K562 (cell line): ENCODE measurements around the gene NDUFA13. TPM values are rescaled to one million over a fixed set of nuclear protein-coding genes. Genes with fewer than 3 reads are reported as not detected.
A peak's percentile ranks its signal among the peaks of the same experiment; 100 is the strongest.

Experiments
- ATAC-seq: fragments of 200-7000 bp; cut with Tn5 transposase; 3 replicates; pipeline ENCODE4 v1.9.1; 2020; ENCODE audit warnings: moderate library complexity
- BruUV-seq: library from RNA; stranded (reverse); fragments of 400-500 nt; replicated peaks from 2 replicates; lab custom pipeline; 2021; lab: Mats Ljungman, UMichigan
- CTCF ChIA-PET: fragments of 300-600 bp; formaldehyde crosslinking; extraction: SDS; loops from one replicate; lab custom pipeline; 2021; ENCODE audit warnings: low intra/inter-chr PET ratio; lab: Yijun Ruan, JAX
- POLR2A ChIA-PET: fragments of 300-600, 350-650 bp; sonication (Branson Sonifier 250); formaldehyde crosslinking; extraction: SDS; loops from one replicate; lab custom pipeline; 2021; ENCODE audit warnings: antibody characterized with exemption, inconsistent platforms; lab: Yijun Ruan, JAX
- DNase-seq, 4 experiments: peaks; one replicate each; pipeline versions ENCODE4 v3.0.0 to v3.0.0-alpha.2; 2011 to 2018; ENCODE audit warnings: low spot score in 3 of 4, mixed read lengths in 3 of 4; ENCODE audit errors: extremely low read depth in 1 of 4
- FAIRE-seq: peaks from 2 replicates; lab custom pipeline; 2011; peaks lifted over from hg19 to GRCh38; lab: Jason Lieb, UNC
- H2AFZ ChIP-seq: 2 replicates; pipeline ENCODE4 v1.6.0; 2011; ENCODE audit warnings: low read depth, low read length, control low read depth, inconsistent platforms
- H3K27ac ChIP-seq: fragments of 200-600 bp; 3 replicates; pipeline ENCODE4 v1.8.0; 2011; ENCODE audit warnings: low read depth, mild to moderate bottlenecking, control low read depth, inconsistent platforms, low read length, moderate library complexity, mixed read lengths; ENCODE audit errors: extremely low read depth
- H3K27me3 ChIP-seq, 2 experiments: fragments of 300-600 bp in 1 of 2; 2 replicates in 1 of 2; 3 replicates in 1 of 2; pipeline versions ENCODE4 v1.6.0 to v1.8.0; 2011; ENCODE audit warnings: inconsistent platforms in 2 of 2, low read length in 2 of 2, mild to moderate bottlenecking in 1 of 2, mixed read lengths in 1 of 2, moderate library complexity in 1 of 2; ENCODE audit not compliant: control insufficient read depth in 2 of 2, insufficient read depth in 2 of 2
- H3K36me3 ChIP-seq: fragments of 300-600 bp; 3 replicates; pipeline ENCODE4 v1.8.0; 2011; ENCODE audit warnings: mild to moderate bottlenecking, low read length, inconsistent platforms; ENCODE audit not compliant: control insufficient read depth, insufficient read depth
- H3K4me1 ChIP-seq, 2 experiments: fragments of 200-600 bp in 1 of 2; replicated peaks in 1 of 2; 2 replicates in 1 of 2; 3 replicates in 1 of 2; pipeline versions ENCODE4 v1.5.1 to v1.8.0; 2011; ENCODE audit warnings: inconsistent platforms in 2 of 2, low read length in 2 of 2, mild to moderate bottlenecking in 1 of 2, mixed read lengths in 1 of 2, moderate library complexity in 1 of 2; ENCODE audit not compliant: control insufficient read depth in 2 of 2, insufficient read depth in 2 of 2
- H3K4me2 ChIP-seq: 2 replicates; pipeline ENCODE4 v1.6.1; 2011; ENCODE audit warnings: low read length, control low read depth, inconsistent platforms, mixed read lengths; ENCODE audit not compliant: insufficient read depth
- H3K4me3 ChIP-seq: fragments of 200-600 bp; sonication (generic), shearing (Covaris generic); 2 replicates; pipeline ENCODE4 v1.5.1; 2016; ENCODE audit warnings: control low read depth, inconsistent platforms
- H3K79me2 ChIP-seq: fragments of 200-600 bp; 3 replicates; pipeline ENCODE4 v1.8.0; 2011; ENCODE audit warnings: low read length, inconsistent platforms; ENCODE audit not compliant: control insufficient read depth, insufficient read depth
- H3K9ac ChIP-seq, 2 experiments: 2 replicates each; pipeline versions ENCODE4 v1.6.0 to v1.6.1; 2011; ENCODE audit warnings: low read depth in 2 of 2, low read length in 2 of 2, control low read depth in 1 of 2, inconsistent platforms in 1 of 2, mild to moderate bottlenecking in 1 of 2, mixed read lengths in 1 of 2; ENCODE audit not compliant: insufficient read depth in 1 of 2
- H3K9me1 ChIP-seq: one replicate; pipeline ENCODE4 v1.6.0; 2011; ENCODE audit warnings: inconsistent platforms, mild to moderate bottlenecking, low read length, moderate library complexity; ENCODE audit not compliant: control insufficient read depth, insufficient read depth
- H3K9me3 ChIP-seq: replicated peaks from 2 replicates; pipeline ENCODE4 v1.5.1; 2011; ENCODE audit warnings: low read depth, low read length, inconsistent platforms; ENCODE audit not compliant: control insufficient read depth, insufficient read depth
- H4K20me1 ChIP-seq: replicated peaks from 2 replicates; pipeline ENCODE4 v1.6.1; 2011; ENCODE audit warnings: low read length, inconsistent platforms, mixed read lengths; ENCODE audit not compliant: control insufficient read depth, insufficient read depth
- ATF4 ChIP-seq: fragments of 450-650 bp; formaldehyde crosslinking; IDR thresholded peaks from 2 replicates; pipeline ENCODE4 v1.4.0; 2022; ENCODE audit warnings: mild to moderate bottlenecking, moderate library complexity
- ILF3 ChIP-seq: fragments of 450-650 bp; IDR thresholded peaks from 2 replicates; pipeline ENCODE4 v1.6.1; 2018; ENCODE audit warnings: antibody characterized with exemption, mild to moderate bottlenecking, moderate library complexity, borderline replicate concordance
- NCOA4 ChIP-seq: fragments of 450-650 bp; IDR thresholded peaks from 2 replicates; pipeline ENCODE4 v1.6.1; 2018; ENCODE audit warnings: mild to moderate bottlenecking; ENCODE audit not compliant: partially characterized antibody
- NUFIP1 ChIP-seq: fragments of 450-650 bp; IDR thresholded peaks from 2 replicates; pipeline ENCODE4 v1.6.1; 2018; ENCODE audit not compliant: partially characterized antibody
- POLR2G ChIP-seq: fragments of 200-400 bp; formaldehyde crosslinking; IDR thresholded peaks from 2 replicates; pipeline ENCODE4 v1.6.1; 2017; ENCODE audit warnings: low read depth, mild to moderate bottlenecking, antibody characterized with exemption, low read length, moderate library complexity
- ZBTB33 ChIP-seq: sonication (generic); formaldehyde crosslinking; IDR thresholded peaks from 2 replicates; pipeline ENCODE4 v1.8.1; 2023; ENCODE audit warnings: mild to moderate bottlenecking, missing genetic modification reagents
- ZNF174 ChIP-seq: fragments of 250-450 bp; sonication (Bioruptor Pico); IDR thresholded peaks from 2 replicates; pipeline ENCODE4 v1.4.0; 2020; ENCODE audit warnings: mild to moderate bottlenecking
- ZNF3 ChIP-seq: fragments of 250-450 bp; sonication (Bioruptor Pico); IDR thresholded peaks from 2 replicates; pipeline ENCODE4 v1.5.0; 2021; ENCODE audit warnings: mild to moderate bottlenecking, moderate library complexity
- WGBS: fragments of 100-300 bp; shearing (Covaris generic); methylation state at CpG from one replicate; pipeline ENCODE4 v1.1.6; 2016; ENCODE audit warnings: low coverage, mixed read lengths; ENCODE audit not compliant: insufficient coverage; ENCODE audit errors: missing lambda C conversion rate; 5-methylcytosine and 5-hydroxymethylcytosine counted together
- in situ Hi-C: fragments of 300-500 bp; cut with MboI; formaldehyde crosslinking; loops from 4 replicates; pipeline ENCODE4 v1.15.0; 2018; ENCODE audit warnings: inconsistent platforms, mixed read lengths
- intact Hi-C: fragments of 100-400 bp; cut with micrococcal nuclease; formaldehyde crosslinking; loops from 2 replicates; pipeline ENCODE4 v1.14.2; 2022
- polyA plus RNA-seq, 8 experiments: library from polyadenylated mRNA; depleted of rRNA in 4 of 8; stranded (reverse) in 5 of 8; unstranded in 3 of 8; fragments of >200 nt; fragmentation: Nextera tagmentation in 2 of 8; fragmentation: Illumina TruSeq in 1 of 8; extraction: Ambion mirVana in 2 of 8; extraction: Trizol in 1 of 8; gene quantifications; 2 replicates each; pipeline versions ENCODE4 v1.2.1 to v1.2.3, GENCODE V29; 2011 to 2014; ENCODE audit warnings: inconsistent platforms in 1 of 8, missing spikeins in 1 of 8
- total RNA-seq, 7 experiments: library from RNA; depleted of rRNA in 6 of 7; stranded (reverse); fragments of >200 nt in 6 of 7; fragmentation: Illumina TruSeq in 2 of 7; extraction: Trizol in 2 of 7; gene quantifications; 2 replicates each; pipeline versions ENCODE4 v1.2.1 to v1.2.3, GENCODE V29; 2011 to 2021; ENCODE audit warnings: low replicate concordance in 1 of 7

Gene NDUFA13
- total and polyA plus RNA-seq, 9 of the 15 experiments (the other 6 are each of a cell fraction or from before 2014, with no cell fraction given) = 146 to 596 (median 429) TPM

- intact Hi-C loops = no loop called here
- no peak for TF ChIP-seq ZNF174 (CRISPR knock-in tag)
- no peak for TF ChIP-seq ATF4 (CRISPR knock-in tag)
- no peak for TF ChIP-seq NUFIP1
- no peak for TF ChIP-seq ILF3
- TF ChIP-seq ZNF3 (CRISPR knock-in tag) = no peak
- TF ChIP-seq ZBTB33 (CRISPR knock-in tag) = peak; percentile 92
- no peak for TF ChIP-seq NCOA4
- peak; percentile 50 for TF ChIP-seq POLR2G
- TF ChIP-seq, all 486 proteins: peak for 2
- H3K9me3 ChIP-seq = no peaks in the 10 kb centered on the region; the same call in 1 of the 2 replicates
- no TSS peak for BruUV-seq
- H3K9ac ChIP-seq = no peak within 1 kb of the TSS
- H3K4me3 ChIP-seq = no peak within 1 kb of the TSS
- H3K9me1 ChIP-seq = no peaks in the 10 kb centered on the region
- ATAC-seq (no peak), FAIRE-seq (no peak), DNase-seq (peak in 2 of 4 experiments; percentile 48 to 53)
- ChIA-PET CTCF (no interaction called here), POLR2A (no interaction called here)
- H3K4me1 ChIP-seq = peaks cover 2 to 55% of the 10 kb centered on the region in 2 experiments; a peak in 2 of 5 replicates
- H3K4me2 ChIP-seq = no peak within 1 kb of the TSS
- no peaks in the 10 kb centered on the region for H3K79me2 ChIP-seq
- no peaks in the 10 kb centered on the region for H3K36me3 ChIP-seq
- no peak within 1 kb of the TSS for H3K27ac ChIP-seq
- WGBS = 75% methylated on average over 21 of the region's 56 CpGs
- in situ Hi-C loops = loop anchor here (25.0 kb wide), 1 partner anchor 99 kb away; the partner anchor contains the start of genes GMIP and LPAR2
- no peaks in the 10 kb centered on the region for H3K27me3 ChIP-seq
- no peaks in the 10 kb centered on the region for H4K20me1 ChIP-seq
- no peak within 1 kb of the TSS for H2AFZ ChIP-seq
These were observed 22.2 kb downstream of the NDUFA13 start, which contains the start of gene CILP2 for GRCh38 chr19:19538061-19538784. Gene CILP2, plus strand, starts transcription at chr19:19538265. Its CDS starts 85 bp downstream, at chr19:19538350.
